Adrenal gland (tissue), 12 donors: ENCODE results near the gene ATXN1. TPM values are rescaled to one million over a fixed set of nuclear protein-coding genes. Genes with fewer than 3 reads are reported as not detected.

ENCODE experiments used
- DNase-seq, 7 donors: peaks; one replicate each; pipeline ENCODE4 v3.0.0-alpha.2; 2019 to 2020
- H3K27ac ChIP-seq, 5 donors: fragments of 200-600 bp; sonication (generic) in 4 of 5; 1 replicate in 3 of 5; 2 replicates in 2 of 5; pipeline versions ENCODE4 v1.5.1 to v1.8.0; 2016 to 2020; ENCODE audit warnings: mild to moderate bottlenecking in 1 of 5
- H3K27me3 ChIP-seq: fragments of 200-600 bp; 2 replicates; pipeline ENCODE4 v1.8.0; 2021
- H3K36me3 ChIP-seq, 2 donors: fragments of 200-600 bp; replicated peaks in 1 of 2; 1 replicate in 1 of 2; 2 replicates in 1 of 2; pipeline versions ENCODE4 v1.5.1 to v1.8.0; 2018 to 2022
- H3K4me1 ChIP-seq, 2 donors: fragments of 200-600 bp; replicated peaks in 1 of 2; 1 replicate in 1 of 2; 2 replicates in 1 of 2; pipeline versions ENCODE4 v1.5.1 to v1.8.0; 2018 to 2021
- H3K4me3 ChIP-seq, 4 donors: fragments of 200-600 bp; sonication (generic) in 3 of 4; one replicate each; pipeline ENCODE4 v1.5.1; 2016 to 2018
- H3K9me3 ChIP-seq, 3 donors: fragments of 200-600 bp; sonication (generic) in 1 of 3; replicated peaks in 1 of 3; 1 replicate in 2 of 3; 2 replicates in 1 of 3; pipeline versions ENCODE4 v1.5.1 to v1.8.0; 2016 to 2021
- CTCF ChIP-seq, 6 experiments: fragments of 450-650 bp in 4 of 6; fragments of 200-600 bp in 2 of 6; sonication (generic) in 1 of 6; IDR thresholded peaks; 1 replicate in 5 of 6; 2 replicates in 1 of 6; pipeline versions ENCODE4 v1.5.1 to v1.8.0; 2016 to 2021; ENCODE audit warnings: antibody characterized with exemption in 6 of 6, mild to moderate bottlenecking in 2 of 6, moderate library complexity in 1 of 6
- POLR2A ChIP-seq, 2 donors: fragments of 450-650 bp; IDR thresholded peaks; one replicate each; pipeline ENCODE4 v1.6.1; 2017; ENCODE audit warnings: antibody characterized with exemption in 2 of 2, mild to moderate bottlenecking in 2 of 2, moderate library complexity in 1 of 2
- WGBS, 4 donors: extraction: QIAGEN DNeasy Blood & Tissue Kit in 2 of 4; methylation state at CpG; one replicate each; pipeline versions ENCODE4 v1.1.5 to v1.1.7; 2013 to 2017; 5-methylcytosine and 5-hydroxymethylcytosine counted together
- intact Hi-C, 2 donors: fragments of 100-400 bp; cut with DNase I; formaldehyde crosslinking; loops; one replicate each; pipeline versions ENCODE4 v1.14.1 to v1.15.0; 2022 to 2023
- polyA plus RNA-seq, 3 donors: library from polyadenylated mRNA; stranded (reverse); fragments of 200-250 nt in 2 of 3; fragments of 350-450 nt in 1 of 3; fragmentation: Illumina TruSeq in 1 of 3; extraction: RNeasy Lipid Tissue Mini Kit (QIAGEN cat#74804) in 1 of 3; gene quantifications; one replicate each; pipeline ENCODE4 v1.2.3, GENCODE V29; 2013 to 2014
- total RNA-seq, 9 donors: library from RNA; depleted of rRNA in 4 of 9; stranded (reverse); fragments of >200 nt in 4 of 9; fragments of 120-200 nt in 1 of 9; fragmentation: NEBNext Ultra II Directional in 1 of 9; extraction: Animal tissue kit (Norgen Biotek cat#: 25700) in 1 of 9; gene quantifications; one replicate each; pipeline versions ENCODE4 v1.1.0 to v1.2.4, GENCODE V29; 2013 to 2023
- donor health status: healthy with polysubstance abuse.
- donor health status: Bipolar disorder and iron deficiency.
- donor health status: DM: yes; HTN: yes; CAD: no.
- donor health status: DM: no; HTN: no; CAD: no.
- donor health status: DM: no; HTN: no; CAD: no.
- donor health status: DM: yes; HTN: yes; CAD: no.

Gene ATXN1
- total and polyA plus RNA-seq, 12 donors: 3.4 to 51.3 (median 25.4) TPM

GRCh38 chr6:16295471-16295870, 465.8 kb downstream of the ATXN1 start:
- no peaks in the 10 kb centered on the region for H3K36me3 ChIP-seq

GRCh38 chr6:16295060-16295459, 466.2 kb downstream of the ATXN1 start:
- 92 to 95% (median 93%) methylated on average over 12 to 15 of the region's 15 CpGs for WGBS, 4 donors
- H3K9me3 ChIP-seq: no peaks in the 10 kb centered on the region
- no peaks in the 10 kb centered on the region for H3K27me3 ChIP-seq
- intact Hi-C loops: no loop called here
- no peak for DNase-seq
- TF ChIP-seq CTCF (IDR thresholded peaks at IDR 0.05): no peak
- TF ChIP-seq POLR2A (IDR thresholded peaks at IDR 0.05): no peak
- no peaks in the 10 kb centered on the region for H3K4me1 ChIP-seq
- H3K4me3 ChIP-seq: no peak overlapping the region
- H3K36me3 ChIP-seq: no peaks in the 10 kb centered on the region
- H3K27ac ChIP-seq: no peak overlapping the region

More at GRCh38 chr6:16295471-16295870, 465.8 kb downstream of the ATXN1 start:
- intact Hi-C loops: no loop called here
- H3K4me3 ChIP-seq: no peak overlapping the region
- no peaks in the 10 kb centered on the region for H3K4me1 ChIP-seq
- no peak for DNase-seq
- 88 to 91% (median 89%) methylated on average over 5 of the region's 5 CpGs for WGBS, 4 donors
- no peak for TF ChIP-seq POLR2A (IDR thresholded peaks at IDR 0.05)
- no peak for TF ChIP-seq CTCF (IDR thresholded peaks at IDR 0.05)
- no peak overlapping the region for H3K27ac ChIP-seq
- H3K27me3 ChIP-seq: no peaks in the 10 kb centered on the region
- no peaks in the 10 kb centered on the region for H3K9me3 ChIP-seq

GRCh38 chr6:16294371-16294770, 466.9 kb downstream of the ATXN1 start:
- 91 to 95% (median 94%) methylated on average over 10 of the region's 10 CpGs for WGBS, 4 donors

GRCh38 chr6:16292942-16293341, 468.3 kb downstream of the ATXN1 start:
- no peak overlapping the region for H3K4me3 ChIP-seq
- no peaks in the 10 kb centered on the region for H3K9me3 ChIP-seq
- TF ChIP-seq CTCF (IDR thresholded peaks at IDR 0.05) (no peak), POLR2A (IDR thresholded peaks at IDR 0.05) (no peak)
- no peaks in the 10 kb centered on the region for H3K36me3 ChIP-seq
- H3K4me1 ChIP-seq: no peaks in the 10 kb centered on the region
- no peak for DNase-seq
- intact Hi-C loops: no loop called here
- H3K27ac ChIP-seq: no peak overlapping the region
- WGBS, 4 donors: 80 to 87% (median 86%) methylated on average over 8 of the region's 8 CpGs
- H3K27me3 ChIP-seq: no peaks in the 10 kb centered on the region

More at GRCh38 chr6:16294371-16294770, 466.9 kb downstream of the ATXN1 start:
- Histone ChIP-seq H3K36me3 (no peaks in the 10 kb centered on the region), H3K4me3 (no peak overlapping the region), H3K27me3 (no peaks in the 10 kb centered on the region), H3K9me3 (no peaks in the 10 kb centered on the region), H3K27ac (no peak overlapping the region), H3K4me1 (no peaks in the 10 kb centered on the region)
- DNase-seq: no peak
- intact Hi-C loops: no loop called here
- TF ChIP-seq CTCF (IDR thresholded peaks at IDR 0.05): no peak
- TF ChIP-seq POLR2A (IDR thresholded peaks at IDR 0.05): no peak
